ENCODE data around the gene PSMD1.
"Not testable (repeated sequence)": the region's sequence is repeated elsewhere in the genome, so short reads cannot be mapped to it uniquely, and the experiment has no call there.

PSMD1 gene

GRCh38 chr2:231160701-231161100 is 104.0 kb downstream of the PSMD1 start:
- no peak for DNase-seq (ENCODE audit: low read depth)

GRCh38 chr2:231161252-231161839 is 104.7 kb downstream of the PSMD1 start:
- DNase-seq (ENCODE audit: low read depth) = no peak

GRCh38 chr2:231161877-231162329 is 105.2 kb downstream of the PSMD1 start:
- DNase-seq (ENCODE audit: low read depth) = peak; percentile 97

GRCh38 chr2:231163011-231163410 is 106.3 kb downstream of the PSMD1 start:
- no peak for DNase-seq (ENCODE audit: low read depth)

- DNase-seq (ENCODE audit: low read depth) = no peak
Measured at GRCh38 chr2:231163414-231164095, 106.9 kb downstream of the PSMD1 start.

GRCh38 chr2:231167745-231168459 is 111.2 kb downstream of the PSMD1 start:
- peak; percentile 66 for DNase-seq (ENCODE audit: low read depth)

GRCh38 chr2:231168460-231169139 is 111.9 kb downstream of the PSMD1 start:
- no peak for DNase-seq (ENCODE audit: low read depth)

- DNase-seq (ENCODE audit: low read depth) = no peak
Measured at GRCh38 chr2:231169488-231169887, 112.8 kb downstream of the PSMD1 start.

- DNase-seq (ENCODE audit: low read depth) = no peak
Measured at GRCh38 chr2:231170055-231170454, 113.4 kb downstream of the PSMD1 start.

GRCh38 chr2:231172025-231172424 is 115.4 kb downstream of the PSMD1 start:
- DNase-seq (ENCODE audit: low read depth) = peak; percentile 65

- no peak for DNase-seq (ENCODE audit: low read depth)
Measured at GRCh38 chr2:231174211-231174651, 117.6 kb downstream of the PSMD1 start.

- no peak for DNase-seq (ENCODE audit: low read depth)
Measured at GRCh38 chr2:231176066-231176465, 119.4 kb downstream of the PSMD1 start.

- no peak for DNase-seq (ENCODE audit: low read depth)
Measured at GRCh38 chr2:231177156-231178025, 120.7 kb downstream of the PSMD1 start.

GRCh38 chr2:231178805-231179204 is 122.1 kb downstream of the PSMD1 start:
- DNase-seq (ENCODE audit: low read depth) = not testable (repeated sequence)

GRCh38 chr2:231181860-231182512 is 125.3 kb downstream of the PSMD1 start:
- no peak for DNase-seq (ENCODE audit: low read depth)

GRCh38 chr2:231182513-231182899 is 125.8 kb downstream of the PSMD1 start:
- no peak for DNase-seq (ENCODE audit: low read depth)

GRCh38 chr2:231183851-231184250 is 127.2 kb downstream of the PSMD1 start:
- DNase-seq (ENCODE audit: low read depth) = no peak

- DNase-seq (ENCODE audit: low read depth) = no peak
Measured at GRCh38 chr2:231184319-231184718, 127.7 kb downstream of the PSMD1 start.

GRCh38 chr2:231185050-231185725 is 128.5 kb downstream of the PSMD1 start:
- DNase-seq (ENCODE audit: low read depth) = no peak

GRCh38 chr2:231185886-231186285 is 129.2 kb downstream of the PSMD1 start:
- no peak for DNase-seq (ENCODE audit: low read depth)
